Fibroblast of skin of right quadriceps (primary cell): ENCODE measurements around the gene MSMP.

Experiments
- DNase-seq: peaks from one replicate; pipeline ENCODE4 v3.0.0-alpha.2; 2013

The MSMP gene

DNA sequence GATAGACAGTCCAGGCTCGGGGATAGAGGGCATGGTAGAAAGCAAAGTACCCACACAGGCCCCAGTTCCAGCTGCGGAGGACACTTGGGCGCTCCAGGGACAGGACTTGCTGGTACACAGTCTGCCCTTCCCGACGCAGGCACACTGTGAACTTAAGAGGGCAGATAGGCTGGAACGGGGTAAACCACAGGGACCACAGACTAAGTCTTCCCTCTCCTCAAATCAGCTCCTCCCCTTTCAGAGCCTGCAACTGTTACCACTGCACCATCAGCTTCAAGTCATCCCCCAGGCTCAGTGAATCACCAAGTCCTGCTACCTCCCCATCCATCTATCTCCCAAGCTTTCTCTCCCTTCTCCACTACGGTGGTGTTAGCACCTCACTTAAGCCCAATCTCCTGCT lies 12.3 kb downstream of the MSMP start:
- DNase-seq = no peak

DNA sequence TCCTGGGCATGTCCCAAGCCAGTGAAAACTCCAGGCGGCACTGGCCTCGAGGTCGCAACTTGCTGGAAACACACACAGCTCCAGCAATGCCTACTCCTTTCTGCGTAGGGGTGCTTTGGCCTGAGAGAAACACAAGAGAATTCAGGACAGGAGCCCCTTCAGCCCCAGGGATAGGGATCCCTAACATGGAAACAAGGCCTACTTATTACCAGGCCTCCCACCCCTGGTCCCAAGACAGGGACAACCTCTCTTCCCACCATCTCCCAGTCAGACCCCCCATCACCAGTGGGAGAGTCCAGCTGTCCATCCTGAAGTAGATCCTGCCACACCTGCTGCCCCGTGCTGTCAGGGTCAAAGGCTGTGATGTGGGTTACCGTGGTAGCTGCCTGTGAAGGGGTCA lies 13.8 kb downstream of the MSMP start:
- no peak for DNase-seq

DNA sequence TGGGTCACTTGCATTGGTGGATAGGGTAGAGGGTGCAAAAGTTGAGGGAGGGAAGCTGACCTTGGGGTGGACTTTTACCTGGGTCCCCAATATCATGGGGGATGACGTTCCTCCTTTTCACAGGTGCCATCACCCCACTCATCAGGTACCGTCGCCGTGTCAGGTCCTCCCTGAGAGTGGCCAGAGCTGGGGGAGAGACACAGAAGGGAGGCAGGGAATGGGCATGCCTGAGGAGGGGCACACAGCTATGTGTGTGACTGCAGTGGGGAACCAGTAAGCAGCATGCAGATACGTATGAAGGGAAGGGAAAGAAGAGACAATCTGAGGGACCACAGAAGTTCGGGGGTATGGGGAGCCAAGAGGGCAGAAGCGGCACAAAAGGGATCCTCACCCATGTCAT lies 15.2 kb downstream of the MSMP start:
- DNase-seq = no peak

DNA sequence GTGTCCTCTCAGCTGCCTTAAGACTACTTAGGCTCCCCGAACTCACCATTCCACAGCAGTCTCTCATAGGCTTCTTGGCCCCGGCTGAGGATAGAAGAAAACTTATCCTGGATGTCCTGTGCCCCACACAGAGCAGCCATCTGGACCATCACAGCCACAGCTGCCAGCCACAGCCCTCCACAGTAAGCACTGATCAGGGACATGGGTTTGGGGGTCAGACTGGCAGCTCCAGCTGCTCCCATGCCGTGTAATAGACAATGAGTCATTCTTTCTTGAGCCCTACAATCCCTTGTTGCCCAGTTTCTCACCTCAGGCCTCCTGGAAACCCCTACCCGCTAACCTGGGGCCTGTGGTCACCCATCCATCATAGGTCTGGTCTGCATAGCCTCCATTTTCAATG lies 15.9 kb downstream of the MSMP start:
- DNase-seq = no peak

DNA sequence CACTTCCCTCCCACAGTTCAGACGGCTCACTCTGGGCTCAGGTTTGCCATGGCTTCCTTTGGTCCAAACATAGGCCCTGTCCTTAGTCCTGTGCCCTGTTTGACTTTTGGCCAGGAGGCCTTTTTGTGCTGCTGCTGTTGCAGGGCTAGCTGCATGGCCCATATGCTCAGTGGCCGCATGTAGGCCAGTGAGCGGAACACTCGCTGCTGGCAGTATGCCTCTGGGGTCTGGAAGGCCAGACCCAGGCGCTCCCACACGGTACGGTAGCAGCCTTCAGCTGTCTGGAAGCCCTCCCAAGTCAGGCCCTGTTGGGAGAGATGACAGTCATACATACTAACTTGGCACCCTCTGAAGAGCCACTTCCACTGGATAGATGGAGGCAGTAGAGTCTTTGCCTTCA lies 16.9 kb downstream of the MSMP start:
- no peak for DNase-seq

DNA sequence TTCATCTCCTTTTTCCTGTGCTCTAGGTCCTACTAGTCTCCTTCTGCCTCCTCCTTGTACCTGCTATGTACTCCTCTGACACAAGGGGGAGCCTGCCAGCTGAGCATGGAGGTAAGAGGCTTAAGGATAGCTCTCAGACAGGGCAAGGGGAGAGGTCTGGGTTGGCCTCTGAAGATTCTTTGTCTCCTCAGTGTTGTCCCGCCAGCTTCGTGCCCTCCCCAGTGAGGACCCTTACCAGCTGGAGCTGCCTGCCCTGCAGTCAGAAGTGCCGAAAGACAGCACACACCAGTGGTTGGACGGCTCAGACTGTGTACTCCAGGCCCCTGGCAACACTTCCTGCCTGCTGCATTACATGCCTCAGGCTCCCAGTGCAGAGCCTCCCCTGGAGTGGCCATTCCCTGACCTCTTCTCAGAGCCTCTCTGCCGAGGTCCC lies 17.9 kb downstream of the MSMP start:
- DNase-seq = peak; percentile 69

DNA sequence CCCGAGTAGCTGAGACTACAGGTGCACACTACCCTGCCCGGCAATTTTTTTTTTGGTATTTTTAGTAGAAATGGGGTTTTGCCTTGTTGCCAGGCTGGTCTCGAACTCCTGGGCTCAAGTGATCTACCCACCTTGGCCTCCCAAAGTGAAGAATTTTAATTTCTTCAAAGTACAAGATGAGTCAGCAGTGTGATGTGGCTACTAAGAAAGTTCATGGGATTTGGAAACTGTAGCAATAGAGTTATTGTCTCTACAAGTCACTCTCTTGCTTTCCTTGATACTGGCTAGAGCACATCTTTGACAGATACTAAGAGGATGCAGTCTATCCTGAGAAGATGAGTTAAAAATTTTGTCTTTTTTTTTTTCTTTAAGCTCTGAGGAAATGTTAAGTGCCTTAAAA lies 20.0 kb downstream of the MSMP start:
- DNase-seq = no peak

DNA sequence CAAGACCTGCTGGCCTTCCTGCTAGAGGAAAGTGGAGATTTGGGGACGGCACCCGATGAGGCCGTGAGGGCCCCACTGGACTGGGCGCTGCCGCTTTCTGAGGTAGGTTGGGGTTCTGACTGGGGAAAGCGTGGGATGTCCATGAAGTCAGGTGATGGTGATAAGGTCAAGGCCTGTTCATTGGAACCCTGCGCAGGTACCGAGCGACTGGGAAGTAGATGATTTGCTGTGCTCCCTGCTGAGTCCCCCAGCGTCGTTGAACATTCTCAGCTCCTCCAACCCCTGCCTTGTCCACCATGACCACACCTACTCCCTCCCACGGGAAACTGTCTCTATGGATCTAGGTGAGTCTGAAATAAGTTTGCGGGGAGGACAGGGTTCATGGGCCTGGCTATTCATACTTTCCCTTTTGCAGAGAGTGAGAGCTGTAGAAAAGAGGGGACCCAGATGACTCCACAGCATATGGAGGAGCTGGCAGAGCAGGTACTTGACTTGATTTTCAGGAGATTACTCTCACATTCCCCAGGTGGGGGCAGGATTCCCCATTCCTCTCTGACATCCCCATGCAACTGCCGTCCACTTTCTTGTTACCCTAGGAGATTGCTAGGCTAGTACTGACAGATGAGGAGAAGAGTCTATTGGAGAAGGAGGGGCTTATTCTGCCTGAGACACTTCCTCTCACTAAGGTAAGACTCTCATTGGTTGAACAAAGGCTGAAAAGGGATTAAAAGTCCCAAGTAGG lies 21.1 kb downstream of the MSMP start:
- peak; percentile 63 for DNase-seq

DNA sequence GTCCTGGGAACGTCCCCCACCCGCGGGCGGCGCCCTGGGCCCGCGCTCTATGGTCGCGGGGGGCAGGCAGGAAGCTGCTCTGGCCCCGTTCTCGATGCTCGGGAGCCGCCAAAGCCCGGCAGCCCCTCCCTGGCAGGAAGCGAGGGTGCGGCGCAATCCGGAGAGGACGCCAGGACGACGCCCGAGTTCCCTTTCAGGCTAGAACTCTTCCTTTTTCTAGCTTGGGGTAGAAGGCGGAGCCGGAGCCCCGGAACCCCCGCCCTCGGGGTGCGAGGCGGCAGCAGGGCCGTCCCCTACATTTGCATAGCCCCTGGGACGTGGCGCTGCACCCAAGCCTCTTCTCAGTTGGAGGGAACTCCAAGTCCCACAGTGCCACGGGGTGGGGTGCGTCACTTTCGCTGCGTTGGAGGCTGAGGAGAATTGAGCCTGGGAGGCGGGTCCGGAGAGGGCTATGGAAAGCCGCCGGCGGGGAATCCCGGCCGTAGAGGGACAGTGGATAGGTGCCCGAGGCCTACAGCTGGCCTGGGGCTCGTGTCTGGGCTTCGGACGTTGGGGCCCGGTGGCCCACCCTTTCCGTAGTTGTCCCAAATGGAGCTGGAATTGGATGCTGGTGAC lies 21.8 kb downstream of the MSMP start, which contains the start of the genes CREB3 and TLN1:
Gene CREB3 (plus strand): TSS at position 482 of the 615 bp plus-strand sequence. CDS start 107 bp downstream, at position 589.
Gene TLN1 (minus strand): TSS at position 11 of the 615 bp plus-strand sequence. CDS start 6,501 bp downstream, outside the sequence.
- DNase-seq = peak; percentile 99

DNA sequence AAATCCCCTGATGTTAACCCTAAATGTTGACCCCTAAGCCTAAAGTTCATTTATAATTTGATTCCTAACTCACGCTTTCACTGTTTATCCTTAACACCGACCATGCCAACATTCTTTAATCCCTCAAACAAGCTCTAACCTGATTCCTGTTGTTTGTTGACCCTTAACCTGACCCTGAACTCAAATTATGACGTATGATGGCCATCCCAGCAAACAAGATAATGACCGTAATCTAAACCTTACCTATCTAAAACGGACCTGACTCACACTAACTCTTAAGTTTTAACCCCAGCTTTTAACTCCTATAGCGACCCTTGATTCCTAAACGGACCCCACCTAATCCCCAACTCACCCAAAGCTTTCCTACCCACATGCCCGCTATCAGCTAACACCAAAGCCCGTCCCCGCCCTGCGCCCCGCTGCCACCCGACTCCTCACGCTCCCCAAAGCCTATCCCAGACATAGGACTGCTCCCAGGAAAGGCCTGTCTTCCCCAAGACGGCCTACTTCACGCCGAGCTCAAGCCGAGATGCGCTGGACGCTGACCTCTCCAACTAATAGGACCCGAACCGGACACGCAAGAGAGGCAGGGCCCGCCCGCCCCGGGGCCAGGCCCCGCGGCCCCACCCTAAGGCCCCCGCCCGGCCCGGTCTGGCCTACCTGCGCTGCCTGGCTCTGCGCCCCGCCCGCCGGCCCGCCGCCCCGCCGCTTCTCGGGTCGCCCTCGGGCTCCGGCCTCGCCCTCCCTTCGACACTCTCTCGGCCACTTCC lies 22.5 kb downstream of the MSMP start:
- no peak for DNase-seq

DNA sequence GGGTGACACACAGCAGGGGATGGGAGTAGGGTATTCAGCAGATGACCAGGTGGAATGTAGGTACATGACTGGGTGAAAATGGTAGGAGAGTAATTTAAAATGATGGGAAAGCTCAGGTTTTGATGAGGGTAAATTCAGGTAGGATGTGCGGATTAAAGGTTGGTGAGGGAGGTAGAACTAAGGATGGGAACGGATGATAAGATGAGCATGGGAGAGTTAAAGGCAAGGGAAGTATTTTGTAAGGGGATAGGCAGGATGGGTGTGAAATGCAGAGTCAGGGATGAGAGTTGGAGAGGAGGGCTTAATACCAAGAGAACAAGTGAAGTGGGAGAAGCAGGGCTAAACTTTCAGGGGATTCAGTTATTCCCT lies 23.6 kb downstream of the MSMP start:
- no peak for DNase-seq

DNA sequence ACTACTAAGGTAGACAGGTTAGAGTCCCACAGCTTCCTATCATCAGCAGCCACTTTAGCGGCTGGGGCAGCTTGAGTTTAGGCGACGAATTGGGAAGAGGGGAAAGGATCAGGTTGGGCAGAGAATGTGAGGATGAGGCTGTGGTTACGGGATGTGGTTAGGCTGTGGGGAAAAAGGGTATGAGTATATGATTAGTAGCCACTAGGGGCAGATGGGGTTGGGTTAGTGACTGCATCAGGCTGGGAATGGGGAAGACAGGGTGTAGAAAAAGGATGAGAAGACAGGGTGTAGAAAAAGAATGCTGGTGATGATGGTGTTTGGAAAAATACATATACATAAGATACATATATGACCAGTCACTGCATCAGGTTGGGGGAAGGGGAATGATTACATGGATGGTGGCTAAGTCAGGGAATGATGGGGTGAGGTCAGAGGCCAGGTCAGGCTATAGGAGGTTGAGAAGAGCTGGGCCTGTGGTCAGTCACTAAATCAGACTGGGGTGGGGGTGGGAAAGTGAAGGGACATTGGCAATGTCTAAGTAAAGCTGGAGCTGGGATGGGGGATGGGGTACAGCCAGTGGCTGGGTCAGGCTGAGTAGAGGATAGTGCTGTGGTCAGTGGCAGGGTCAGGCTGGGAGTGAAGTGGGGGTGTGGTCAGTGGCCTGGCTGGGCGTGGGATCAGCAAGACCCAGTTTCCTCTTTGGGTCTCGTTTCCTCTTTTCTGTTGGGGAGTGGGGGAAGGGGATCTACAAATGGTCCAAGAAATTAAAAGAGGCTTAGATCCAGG lies 24.2 kb downstream of the MSMP start:
- DNase-seq = peak; percentile 92

DNA sequence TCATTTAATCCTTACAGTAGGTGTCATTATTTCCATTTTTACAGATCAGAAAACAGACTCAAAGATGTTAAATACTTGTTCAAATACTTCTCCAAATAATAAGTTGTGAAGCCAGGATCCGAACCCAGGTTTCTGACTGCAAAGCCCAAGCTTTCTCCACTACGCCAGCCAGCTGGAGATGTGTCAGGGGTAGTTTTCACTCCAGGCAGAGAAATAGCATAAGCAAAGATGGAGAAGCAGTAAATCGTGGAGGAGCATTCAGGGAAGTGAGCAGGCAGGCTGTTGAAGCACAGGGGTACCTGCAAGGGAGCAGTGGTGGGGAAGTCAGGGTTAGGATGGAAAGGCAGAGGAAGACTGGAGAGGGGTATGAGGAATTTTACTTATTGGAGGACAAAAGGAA lies 25.0 kb downstream of the MSMP start:
- DNase-seq = no peak

DNA sequence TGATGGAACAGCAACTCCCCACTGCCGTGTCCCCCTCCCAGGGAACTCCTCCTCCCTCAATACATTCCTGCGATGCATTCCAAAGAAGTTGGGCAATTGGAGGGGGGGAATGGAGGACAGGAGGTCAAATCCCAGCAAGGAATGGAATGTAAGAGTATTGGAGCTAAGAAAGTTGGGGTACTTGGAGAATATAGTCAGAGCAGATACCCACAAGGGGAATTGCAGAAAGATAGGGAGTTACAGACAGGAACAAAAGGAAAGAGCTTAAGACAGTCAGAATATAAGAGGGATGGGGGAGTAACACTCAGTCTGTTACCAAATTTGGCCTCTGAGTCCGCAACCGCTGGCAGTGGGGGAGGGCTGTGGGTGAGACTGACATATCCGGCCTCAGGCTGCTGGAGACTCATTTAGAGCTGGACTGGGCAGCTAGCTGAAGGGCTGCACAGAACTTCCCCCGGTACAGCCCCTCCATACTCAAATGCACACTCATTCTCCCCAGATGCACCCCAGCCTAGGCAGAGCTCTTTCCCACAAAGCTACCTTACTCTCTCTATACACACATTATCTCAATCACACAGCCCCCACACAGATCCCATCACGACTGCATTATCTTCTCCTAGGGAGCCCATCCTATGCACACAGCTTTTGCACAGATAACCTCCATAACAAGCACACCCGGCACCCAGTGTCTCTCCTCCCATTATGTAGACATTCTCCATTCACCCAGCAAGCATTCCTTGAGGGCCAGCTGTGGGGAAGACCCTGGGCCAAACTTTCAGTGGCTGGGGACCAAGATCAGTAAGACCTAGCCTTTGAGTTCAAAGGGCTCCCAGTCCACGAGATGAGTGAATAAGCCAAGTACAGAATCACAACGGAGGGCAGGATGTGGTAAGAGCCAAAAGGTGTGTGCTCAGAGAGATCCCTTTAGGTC lies 25.8 kb downstream of the MSMP start:
- peak; percentile 96 for DNase-seq

DNA sequence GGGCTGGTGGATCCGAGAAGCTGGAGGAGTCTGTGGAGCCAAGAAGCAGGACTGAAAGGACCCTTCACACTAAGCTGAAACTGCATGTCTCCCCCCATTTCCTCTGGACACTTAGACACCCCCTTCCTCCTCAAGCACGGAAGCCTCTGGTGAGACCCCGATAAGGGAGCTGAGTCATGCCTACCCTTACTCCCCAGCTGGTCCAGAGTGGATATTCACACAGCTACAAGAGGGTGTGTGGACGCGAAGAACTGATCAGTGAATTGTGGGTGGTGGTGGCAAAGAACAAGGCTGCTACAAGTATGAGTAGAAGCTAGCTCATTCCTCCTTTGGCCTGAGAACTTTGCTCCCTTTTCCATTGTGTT lies 26.4 kb downstream of the MSMP start:
- DNase-seq = no peak

DNA sequence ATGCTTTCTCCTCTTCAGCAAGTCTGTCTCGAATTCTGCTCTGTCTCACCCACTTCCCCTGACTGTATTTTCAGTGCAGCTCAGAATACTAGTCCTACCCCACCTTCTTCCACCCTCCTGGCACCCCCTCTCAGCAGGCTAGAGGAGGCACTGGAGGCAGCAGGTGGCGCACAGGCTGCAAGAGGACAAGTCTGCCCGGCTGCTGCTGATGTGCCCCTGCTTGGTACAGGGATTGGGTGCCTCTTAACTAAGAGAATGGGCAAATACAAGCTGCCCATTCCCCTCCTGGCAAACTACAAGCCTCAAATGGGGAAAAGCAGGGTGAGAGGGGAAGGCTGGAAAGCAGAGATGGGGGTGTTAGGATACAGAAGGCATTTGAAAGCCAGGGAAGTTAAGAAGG lies 27.1 kb downstream of the MSMP start:
- DNase-seq = peak; percentile 26

DNA sequence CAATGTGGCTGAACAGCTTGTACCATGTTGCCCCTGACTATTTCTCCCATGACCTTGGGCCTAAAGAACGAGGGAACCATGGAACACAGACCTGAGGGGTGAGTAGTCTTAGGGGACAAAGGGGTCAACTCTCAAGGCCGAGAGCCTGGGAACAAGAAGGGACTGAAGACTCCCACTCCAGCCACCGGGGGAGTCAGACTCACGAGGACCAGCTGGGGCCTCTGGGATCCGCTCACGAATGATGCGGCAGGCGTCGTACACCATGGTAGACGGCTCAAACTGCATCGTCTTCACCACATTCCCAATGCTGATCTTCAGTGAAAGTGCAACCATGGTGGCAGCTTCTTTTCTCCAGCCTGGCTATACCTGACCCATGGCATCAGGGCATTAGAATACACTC lies 28.7 kb downstream of the MSMP start:
- DNase-seq = no peak

DNA sequence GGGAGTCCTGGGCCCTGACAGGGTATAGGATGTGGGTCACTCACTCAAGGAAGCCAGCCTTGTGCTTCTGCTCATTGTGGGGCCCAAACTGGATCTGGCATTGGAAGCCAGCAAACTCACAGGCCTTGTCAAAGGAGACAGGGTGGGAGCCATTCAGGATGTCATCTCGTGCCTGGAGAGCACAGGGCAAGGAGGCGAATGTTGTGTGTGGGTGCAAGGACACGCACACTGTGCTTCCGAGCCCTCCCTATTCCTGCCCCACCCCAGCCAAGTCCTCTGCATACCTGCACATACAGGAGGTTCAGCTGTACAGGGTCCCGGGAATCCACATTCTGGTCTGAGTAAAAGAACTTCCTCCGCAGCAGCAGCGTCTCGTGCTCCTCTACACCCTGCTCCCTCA lies 30.2 kb downstream of the MSMP start:
- no peak for DNase-seq

DNA sequence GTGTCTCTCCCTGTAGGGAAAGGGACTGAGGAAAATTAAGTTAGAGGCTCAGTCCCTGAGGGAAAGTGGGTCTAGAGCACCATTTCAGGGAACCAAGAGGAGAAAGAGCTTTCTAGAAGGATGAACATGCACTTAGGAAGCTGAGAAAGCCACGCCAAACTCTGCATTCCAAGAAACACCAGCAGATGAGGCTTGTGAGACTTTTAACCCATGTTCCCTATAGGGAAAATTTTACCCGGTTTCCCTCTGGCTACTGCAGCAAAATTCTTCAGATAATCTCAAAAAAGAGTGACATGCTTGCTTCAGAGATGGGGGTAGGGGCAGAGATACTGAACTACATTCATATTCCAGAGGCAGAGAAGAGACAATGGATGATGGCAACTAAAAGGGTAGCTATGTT lies 30.6 kb downstream of the MSMP start:
- no peak for DNase-seq

DNA sequence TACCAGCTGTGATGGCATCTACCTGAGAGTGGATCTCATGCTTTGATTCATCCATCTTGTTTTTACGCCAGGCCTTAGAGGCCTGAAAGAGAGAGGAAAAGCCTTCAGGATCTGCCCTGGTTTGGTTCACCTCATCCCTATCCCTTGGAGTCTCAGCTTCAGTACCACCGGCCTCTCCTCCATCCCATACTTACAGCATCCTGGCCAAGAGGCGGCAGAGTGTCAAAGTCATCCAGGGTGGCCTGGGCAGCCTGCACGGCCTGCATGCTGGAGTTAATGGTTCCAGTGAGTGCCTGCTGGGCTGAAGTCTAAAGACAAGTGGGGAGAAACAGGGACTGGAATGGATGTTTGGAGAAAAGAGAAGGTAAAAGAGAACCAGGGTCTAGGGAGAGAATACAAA lies 34.5 kb downstream of the MSMP start:
- no peak for DNase-seq

DNA sequence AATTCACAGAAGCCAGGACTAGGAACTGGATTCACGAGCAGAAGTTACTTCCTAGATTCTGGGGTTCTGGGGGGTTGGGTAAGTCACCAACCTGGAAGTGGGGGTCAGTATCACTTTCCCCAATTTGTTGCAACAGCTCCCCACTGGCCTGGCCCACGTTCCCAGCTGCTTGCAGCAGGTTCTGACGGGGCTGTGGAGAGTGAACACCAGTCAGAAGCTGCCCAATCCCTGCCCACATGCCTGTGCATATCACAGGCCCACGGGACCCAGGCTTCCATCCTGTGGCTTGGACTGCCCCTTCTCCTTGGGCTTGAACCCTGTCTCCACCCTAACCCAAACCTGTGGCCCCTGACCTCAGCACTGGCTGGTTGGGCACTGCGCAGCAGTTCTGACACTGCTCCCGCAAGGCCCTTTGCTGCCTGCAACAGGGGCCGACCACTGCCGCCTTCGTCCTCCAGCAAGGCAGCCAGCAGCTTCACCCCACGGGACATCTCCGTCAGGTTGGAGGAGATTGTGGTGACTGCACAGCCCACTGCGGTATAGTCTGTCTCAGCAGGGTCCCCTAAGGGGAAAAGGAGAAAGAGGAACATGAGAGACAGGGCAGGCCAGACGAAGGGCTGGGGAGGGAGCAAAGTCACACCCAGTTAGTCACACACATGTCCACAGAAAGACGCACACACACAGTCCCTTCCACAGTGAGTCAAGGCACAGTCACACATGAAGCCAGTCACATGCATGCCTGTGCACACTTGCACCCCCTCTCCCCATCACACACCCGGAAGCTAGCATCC lies 35.2 kb downstream of the MSMP start:
- no peak for DNase-seq
